Stimulated activated CD8-positive, alpha-beta memory T cell treated with anti-CD3 and anti-CD28 coated beads, Interleukin-2, amount 100 ng/mL, for 48 hours (primary cell): ENCODE measurements around the gene CHD6.

ENCODE experiments used
- DNase-seq, 2 donors: peaks; one replicate each; pipeline ENCODE4 v3.0.0-alpha.2; 2020; ENCODE audit warnings: low read depth in 2 of 2

Gene CHD6

GRCh38 chr20:41470362-41471095 lies 147.6 kb downstream of the CHD6 start:
- no peak for DNase-seq

GRCh38 chr20:41469868-41470267 lies 148.3 kb downstream of the CHD6 start:
- DNase-seq: no peak

- DNase-seq: no peak
These were observed 149.1 kb downstream of the CHD6 start for GRCh38 chr20:41468994-41469600.

- DNase-seq: no peak
These were observed 150.5 kb downstream of the CHD6 start for GRCh38 chr20:41467690-41468089.

GRCh38 chr20:41467220-41467619 lies 151.0 kb downstream of the CHD6 start:
- DNase-seq: no peak

- DNase-seq: no peak
These were observed 154.6 kb downstream of the CHD6 start for GRCh38 chr20:41463567-41463966.

GRCh38 chr20:41462372-41463161 lies 155.6 kb downstream of the CHD6 start:
- DNase-seq: no peak

GRCh38 chr20:41458761-41459160 lies 159.4 kb downstream of the CHD6 start:
- no peak for DNase-seq

- DNase-seq: no peak
These were observed 160.9 kb downstream of the CHD6 start for GRCh38 chr20:41457173-41457857.

GRCh38 chr20:41456351-41456750 lies 161.8 kb downstream of the CHD6 start:
- DNase-seq: no peak

GRCh38 chr20:41454250-41454649 lies 163.9 kb downstream of the CHD6 start:
- no peak for DNase-seq

GRCh38 chr20:41453010-41453950 lies 164.9 kb downstream of the CHD6 start:
- DNase-seq: no peak

- no peak for DNase-seq
These were observed 166.0 kb downstream of the CHD6 start for GRCh38 chr20:41452226-41452625.

- DNase-seq: no peak
These were observed 171.2 kb downstream of the CHD6 start for GRCh38 chr20:41447006-41447405.

GRCh38 chr20:41446456-41446855 lies 171.7 kb downstream of the CHD6 start:
- no peak for DNase-seq

GRCh38 chr20:41444821-41445220 lies 173.4 kb downstream of the CHD6 start:
- DNase-seq: no peak

GRCh38 chr20:41443691-41444090 lies 174.5 kb downstream of the CHD6 start:
- DNase-seq: no peak

- DNase-seq: no peak
These were observed 177.3 kb downstream of the CHD6 start for GRCh38 chr20:41440882-41441281.

GRCh38 chr20:41437836-41438235 lies 180.3 kb downstream of the CHD6 start:
- no peak for DNase-seq

- DNase-seq: no peak
These were observed 181.5 kb downstream of the CHD6 start for GRCh38 chr20:41436679-41437078.

GRCh38 chr20:41433203-41433602 lies 185.0 kb downstream of the CHD6 start:
- no peak for DNase-seq
